ENCODE results near the gene IGLL5. TPM values are rescaled to one million over a fixed set of nuclear protein-coding genes. Genes with fewer than 3 reads are reported as not detected.

Gene IGLL5
- total RNA-seq, 1 donor from 2014 or later: not detected

DNA sequence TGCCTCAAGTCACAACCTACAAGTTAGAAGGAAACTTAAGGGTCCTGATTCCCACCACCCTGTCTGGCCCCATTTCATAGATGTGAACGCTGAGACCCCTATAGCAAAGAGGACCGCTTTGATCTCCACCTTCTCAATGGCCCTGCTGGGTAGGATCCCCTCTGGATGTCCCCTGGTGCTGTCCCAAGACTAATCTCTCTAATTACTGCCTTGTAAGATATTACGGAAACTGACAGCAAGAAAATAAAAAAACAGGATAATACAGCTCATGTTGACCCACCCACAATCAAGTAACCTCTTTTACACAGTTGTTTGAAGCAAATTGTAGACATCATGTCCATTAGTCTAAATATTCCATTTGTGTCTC, 20.9 kb downstream of the IGLL5 start:
- Histone ChIP-seq H3K4me3 (ENCODE audit: low read length in 3 of 3) (no peak overlapping the region), H3K9me3 (ENCODE audit: control insufficient read depth in 3 of 3, low read length in 3 of 3) (no peaks in the 10 kb centered on the region), H3K27ac (ENCODE audit: low read depth, low read length) (no peak overlapping the region), H3K9ac (ENCODE audit: low read depth in 1 of 3, low read length in 3 of 3) (no peak overlapping the region), H3K27me3 (ENCODE audit: control insufficient read depth in 3 of 3, insufficient read depth in 3 of 3, low read length in 3 of 3) (peaks cover 5 to 20% (median 5%) of the 10 kb centered on the region in 3 donors), H3K4me1 (ENCODE audit: control insufficient read depth in 3 of 3, insufficient read depth in 3 of 3, low read length in 3 of 3) (no peaks in the 10 kb centered on the region), H3K36me3 (ENCODE audit: control insufficient read depth in 3 of 3, insufficient read depth in 3 of 3, low read length in 3 of 3) (no peaks in the 10 kb centered on the region)

DNA sequence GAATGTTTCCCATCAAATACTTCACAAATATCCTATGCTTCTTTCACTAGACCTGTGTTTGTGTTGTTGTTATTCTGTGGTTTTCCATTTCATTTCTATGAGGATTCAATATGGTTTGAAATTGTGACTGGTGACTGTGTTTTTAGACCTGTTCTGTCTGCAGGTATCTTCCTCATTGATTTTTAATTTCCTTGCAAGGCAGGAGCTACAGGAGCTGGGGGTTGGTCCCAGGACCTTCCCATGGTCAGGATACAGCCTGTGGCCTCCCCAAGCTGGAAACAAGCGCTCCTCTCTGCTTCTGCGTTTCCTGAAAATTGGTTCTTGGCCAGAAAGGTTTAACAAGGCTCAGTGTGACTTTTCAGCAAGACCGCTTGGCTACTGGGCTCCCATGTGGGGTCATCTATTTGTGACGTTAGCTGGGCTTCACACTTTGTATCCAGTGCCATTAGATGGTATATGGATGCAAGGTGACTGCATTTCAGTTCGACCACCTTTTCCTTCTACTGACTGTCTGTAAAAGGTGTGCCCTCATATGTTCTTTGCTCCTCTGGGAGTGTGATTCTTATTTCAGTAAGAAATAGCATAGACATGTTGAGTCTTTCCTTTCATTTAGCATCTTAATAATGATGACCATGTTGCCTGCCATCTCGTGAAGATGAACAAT, 21.5 kb downstream of the IGLL5 start:
- Histone ChIP-seq H3K27me3 (ENCODE audit: control insufficient read depth in 3 of 3, insufficient read depth in 3 of 3, low read length in 3 of 3) (peaks cover 5 to 20% (median 5%) of the 10 kb centered on the region in 3 donors), H3K4me1 (ENCODE audit: control insufficient read depth in 3 of 3, insufficient read depth in 3 of 3, low read length in 3 of 3) (no peaks in the 10 kb centered on the region), H3K9ac (ENCODE audit: low read depth in 1 of 3, low read length in 3 of 3) (no peak overlapping the region), H3K27ac (ENCODE audit: low read depth, low read length) (no peak overlapping the region), H3K36me3 (ENCODE audit: control insufficient read depth in 3 of 3, insufficient read depth in 3 of 3, low read length in 3 of 3) (no peaks in the 10 kb centered on the region), H3K9me3 (ENCODE audit: control insufficient read depth in 3 of 3, low read length in 3 of 3) (no peaks in the 10 kb centered on the region), H3K4me3 (ENCODE audit: low read length in 3 of 3) (no peak overlapping the region)

GRCh38 chr22:22909605-22910271, 22.1 kb downstream of the IGLL5 start:
- Histone ChIP-seq H3K4me1 (ENCODE audit: control insufficient read depth in 3 of 3, insufficient read depth in 3 of 3, low read length in 3 of 3) (no peaks in the 10 kb centered on the region), H3K36me3 (ENCODE audit: control insufficient read depth in 3 of 3, insufficient read depth in 3 of 3, low read length in 3 of 3) (no peaks in the 10 kb centered on the region), H3K9ac (ENCODE audit: low read depth in 1 of 3, low read length in 3 of 3) (no peak overlapping the region), H3K27me3 (ENCODE audit: control insufficient read depth in 3 of 3, insufficient read depth in 3 of 3, low read length in 3 of 3) (peaks cover 5 to 20% (median 9%) of the 10 kb centered on the region in 3 donors), H3K9me3 (ENCODE audit: control insufficient read depth in 3 of 3, low read length in 3 of 3) (no peaks in the 10 kb centered on the region), H3K27ac (ENCODE audit: low read depth, low read length) (no peak overlapping the region), H3K4me3 (ENCODE audit: low read length in 3 of 3) (no peak overlapping the region)

GRCh38 chr22:22910272-22911240, 22.9 kb downstream of the IGLL5 start:
- Histone ChIP-seq H3K9ac (ENCODE audit: low read depth in 1 of 3, low read length in 3 of 3) (no peak overlapping the region), H3K36me3 (ENCODE audit: control insufficient read depth in 3 of 3, insufficient read depth in 3 of 3, low read length in 3 of 3) (no peaks in the 10 kb centered on the region), H3K4me3 (ENCODE audit: low read length in 3 of 3) (no peak overlapping the region), H3K4me1 (ENCODE audit: control insufficient read depth in 3 of 3, insufficient read depth in 3 of 3, low read length in 3 of 3) (no peaks in the 10 kb centered on the region), H3K27me3 (ENCODE audit: control insufficient read depth in 3 of 3, insufficient read depth in 3 of 3, low read length in 3 of 3) (peaks cover 5 to 23% (median 10%) of the 10 kb centered on the region in 3 donors), H3K9me3 (ENCODE audit: control insufficient read depth in 3 of 3, low read length in 3 of 3) (no peaks in the 10 kb centered on the region), H3K27ac (ENCODE audit: low read depth, low read length) (no peak overlapping the region)

GRCh38 chr22:22911327-22912134, 23.9 kb downstream of the IGLL5 start:
- H3K4me1 ChIP-seq (ENCODE audit: control insufficient read depth in 3 of 3, insufficient read depth in 3 of 3, low read length in 3 of 3): no peaks in the 10 kb centered on the region
- H3K4me3 ChIP-seq (ENCODE audit: low read length in 3 of 3): no peak overlapping the region
- peaks cover 9 to 23% (median 10%) of the 10 kb centered on the region in 3 donors for H3K27me3 ChIP-seq (ENCODE audit: control insufficient read depth in 3 of 3, insufficient read depth in 3 of 3, low read length in 3 of 3)
- H3K9ac ChIP-seq (ENCODE audit: low read depth in 1 of 3, low read length in 3 of 3): no peak overlapping the region
- no peaks in the 10 kb centered on the region for H3K36me3 ChIP-seq (ENCODE audit: control insufficient read depth in 3 of 3, insufficient read depth in 3 of 3, low read length in 3 of 3)
- no peak overlapping the region for H3K27ac ChIP-seq (ENCODE audit: low read depth, low read length)
- H3K9me3 ChIP-seq (ENCODE audit: control insufficient read depth in 3 of 3, low read length in 3 of 3): no peaks in the 10 kb centered on the region

- no peak overlapping the region for H3K4me3 ChIP-seq (ENCODE audit: low read length in 3 of 3)
- H3K36me3 ChIP-seq (ENCODE audit: control insufficient read depth in 3 of 3, insufficient read depth in 3 of 3, low read length in 3 of 3): no peaks in the 10 kb centered on the region
- H3K27me3 ChIP-seq (ENCODE audit: control insufficient read depth in 3 of 3, insufficient read depth in 3 of 3, low read length in 3 of 3): peaks cover 6 to 24% (median 10%) of the 10 kb centered on the region in 3 donors
- H3K9ac ChIP-seq (ENCODE audit: low read depth in 1 of 3, low read length in 3 of 3): no peak overlapping the region
- H3K4me1 ChIP-seq (ENCODE audit: control insufficient read depth in 3 of 3, insufficient read depth in 3 of 3, low read length in 3 of 3): no peaks in the 10 kb centered on the region
- H3K9me3 ChIP-seq (ENCODE audit: control insufficient read depth in 3 of 3, low read length in 3 of 3): no peaks in the 10 kb centered on the region
- H3K27ac ChIP-seq (ENCODE audit: low read depth, low read length): no peak overlapping the region
Measured at GRCh38 chr22:22912135-22912987, 24.7 kb downstream of the IGLL5 start.

DNA sequence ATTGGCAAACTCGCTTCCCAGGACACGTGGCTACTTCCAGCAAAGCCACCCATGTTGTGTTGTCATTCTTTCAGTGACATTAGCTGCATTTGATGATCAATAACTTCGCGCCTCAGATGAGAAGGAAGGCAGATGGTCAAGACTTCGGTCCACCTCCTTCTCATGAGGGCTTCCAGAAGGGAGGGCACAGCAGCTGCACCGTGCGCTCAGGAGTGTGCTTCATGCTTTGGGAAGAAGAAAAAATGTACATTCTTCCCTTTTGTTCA, 25.3 kb downstream of the IGLL5 start:
- H3K36me3 ChIP-seq (ENCODE audit: control insufficient read depth in 3 of 3, insufficient read depth in 3 of 3, low read length in 3 of 3): no peaks in the 10 kb centered on the region
- H3K27ac ChIP-seq (ENCODE audit: low read depth, low read length): no peak overlapping the region
- no peak overlapping the region for H3K9ac ChIP-seq (ENCODE audit: low read depth in 1 of 3, low read length in 3 of 3)
- H3K4me3 ChIP-seq (ENCODE audit: low read length in 3 of 3): no peak overlapping the region
- no peaks in the 10 kb centered on the region for H3K9me3 ChIP-seq (ENCODE audit: control insufficient read depth in 3 of 3, low read length in 3 of 3)
- no peaks in the 10 kb centered on the region for H3K4me1 ChIP-seq (ENCODE audit: control insufficient read depth in 3 of 3, insufficient read depth in 3 of 3, low read length in 3 of 3)
- H3K27me3 ChIP-seq (ENCODE audit: control insufficient read depth in 3 of 3, insufficient read depth in 3 of 3, low read length in 3 of 3): peaks cover 6 to 25% (median 10%) of the 10 kb centered on the region in 3 donors

- Histone ChIP-seq H3K27ac (ENCODE audit: low read depth, low read length) (no peak overlapping the region), H3K4me1 (ENCODE audit: control insufficient read depth in 3 of 3, insufficient read depth in 3 of 3, low read length in 3 of 3) (no peaks in the 10 kb centered on the region), H3K27me3 (ENCODE audit: control insufficient read depth in 3 of 3, insufficient read depth in 3 of 3, low read length in 3 of 3) (peaks cover 10 to 25% (median 10%) of the 10 kb centered on the region in 3 donors), H3K4me3 (ENCODE audit: low read length in 3 of 3) (peak overlapping the region in 1 of 3 donors; percentile 22), H3K36me3 (ENCODE audit: control insufficient read depth in 3 of 3, insufficient read depth in 3 of 3, low read length in 3 of 3) (no peaks in the 10 kb centered on the region), H3K9me3 (ENCODE audit: control insufficient read depth in 3 of 3, low read length in 3 of 3) (no peaks in the 10 kb centered on the region), H3K9ac (ENCODE audit: low read depth in 1 of 3, low read length in 3 of 3) (no peak overlapping the region)
Measured at GRCh38 chr22:22913989-22914388, 26.4 kb downstream of the IGLL5 start.
